Testis (tissue), 2 donors: ENCODE data around the gene TCF7L1.

Source experiments
- CTCF ChIP-seq, 3 experiments: fragments of 450-650 bp in 2 of 3; fragments of 200-600 bp in 1 of 3; sonication (generic) in 1 of 3; IDR thresholded peaks; one replicate each; pipeline ENCODE4 v1.5.1; 2016 to 2019; ENCODE audit warnings: antibody characterized with exemption in 3 of 3, mild to moderate bottlenecking in 2 of 3, moderate library complexity in 1 of 3
- POLR2A ChIP-seq: fragments of 450-650 bp; IDR thresholded peaks from one replicate; pipeline ENCODE4 v1.6.1; 2017; ENCODE audit warnings: antibody characterized with exemption, mild to moderate bottlenecking, moderate library complexity

GRCh38 chr2:85089585-85089984 lies 43.6 kb upstream of the TCF7L1 start:
- TF ChIP-seq CTCF (IDR thresholded peaks at IDR 0.05) (no peak), POLR2A (no peak)
